HG03060 (cell line): ENCODE measurements around the gene OAS1.

Experiments
- ATAC-seq: cut with Tn5 transposase; IDR thresholded peaks from one replicate; pipeline ENCODE4 v1.9.1; 2021; ENCODE audit warnings: low read depth, moderate number of reproducible peaks; ENCODE audit not compliant: unreplicated experiment

OAS1 gene

DNA sequence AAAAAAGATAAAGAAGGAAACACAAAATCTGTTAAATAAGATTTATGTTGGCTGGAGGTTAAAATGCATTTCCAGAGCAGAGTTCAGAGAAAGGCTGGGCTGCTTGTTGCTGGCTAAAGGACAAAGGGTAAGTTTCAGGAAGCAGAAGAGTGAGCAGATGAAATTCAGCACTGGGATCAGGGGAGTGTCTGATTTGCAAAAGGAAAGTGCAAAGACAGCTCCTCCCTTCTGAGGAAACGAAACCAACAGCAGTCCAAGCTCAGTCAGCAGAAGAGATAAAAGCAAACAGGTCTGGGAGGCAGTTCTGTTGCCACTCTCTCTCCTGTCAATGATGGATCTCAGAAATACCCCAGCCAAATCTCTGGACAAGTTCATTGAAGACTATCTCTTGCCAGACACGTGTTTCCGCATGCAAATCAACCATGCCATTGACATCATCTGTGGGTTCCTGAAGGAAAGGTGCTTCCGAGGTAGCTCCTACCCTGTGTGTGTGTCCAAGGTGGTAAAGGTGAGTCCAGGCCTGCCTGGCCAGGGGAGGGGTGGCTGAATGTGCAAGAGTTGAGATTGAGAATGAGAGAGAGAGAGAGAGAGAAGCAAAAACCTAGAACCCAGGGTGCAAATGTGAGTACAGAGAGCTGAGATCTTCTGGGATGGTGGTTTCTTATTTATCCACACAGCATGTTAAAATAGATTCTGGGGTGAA lies at the start of gene OAS1:
TSS of gene OAS1 (plus strand) at position 251 of the 703 bp plus-strand sequence. CDS start at position 329, 78 bp downstream.
- ATAC-seq: peak; percentile 41

DNA sequence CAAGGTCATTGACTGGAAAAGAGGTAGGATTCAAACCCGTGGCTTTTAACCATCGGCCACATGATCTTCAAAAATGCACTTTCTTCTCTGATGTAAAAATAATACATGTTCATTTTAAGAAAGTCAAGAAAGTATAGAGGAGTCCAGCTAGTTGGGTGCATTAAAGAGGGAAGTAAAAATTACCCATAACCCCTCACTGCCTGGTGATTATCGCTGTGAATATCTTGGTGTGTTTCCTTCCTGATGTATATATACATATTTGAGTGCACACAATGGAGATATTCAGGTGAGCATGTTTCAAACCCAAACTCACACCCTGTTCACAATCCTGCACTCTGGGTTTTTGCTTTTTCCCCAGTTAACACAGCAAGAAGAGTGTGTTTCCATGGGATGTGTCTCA lies 47.5 kb upstream of the OAS1 start:
- ATAC-seq: no peak

DNA sequence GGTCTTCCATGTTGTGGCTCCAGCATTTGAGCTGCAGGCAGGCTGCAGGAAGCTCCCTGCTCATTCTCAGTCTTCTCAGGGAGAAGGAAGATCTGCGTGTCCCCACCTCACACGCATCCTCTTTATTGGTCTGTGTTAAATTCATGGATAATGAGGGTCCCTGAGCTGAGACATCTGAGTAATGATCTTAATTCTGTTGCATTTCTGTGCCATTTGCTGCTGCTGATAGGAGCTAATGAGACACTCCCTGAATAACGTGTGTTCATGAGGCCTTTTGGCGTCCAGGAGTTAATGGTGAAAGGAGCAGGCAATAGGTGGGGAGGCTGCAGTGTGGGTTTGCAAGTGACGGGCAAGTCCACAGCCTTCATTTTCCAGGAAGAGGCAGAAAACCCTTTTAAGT lies 46.6 kb upstream of the OAS1 start:
- ATAC-seq: no peak

DNA sequence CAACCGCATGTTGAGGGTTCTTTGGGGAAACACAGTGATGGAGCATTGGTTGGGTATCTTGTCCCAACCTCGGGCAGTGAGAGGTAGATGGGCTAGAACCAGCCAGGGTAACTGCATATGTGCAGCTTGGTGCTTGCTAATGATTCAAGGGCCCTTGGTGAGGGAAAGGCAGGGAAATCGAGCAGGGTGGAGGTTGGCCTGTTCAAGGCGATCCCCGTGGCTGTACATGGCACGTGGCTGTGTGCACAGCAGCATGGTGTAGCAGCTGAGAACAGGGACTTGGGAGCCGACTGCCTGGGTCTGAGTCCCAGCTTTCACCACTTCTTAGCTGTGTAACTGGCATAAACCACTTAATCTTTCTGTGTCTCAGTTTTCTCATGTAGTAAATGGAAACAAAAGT lies 45.5 kb upstream of the OAS1 start:
- ATAC-seq: no peak

DNA sequence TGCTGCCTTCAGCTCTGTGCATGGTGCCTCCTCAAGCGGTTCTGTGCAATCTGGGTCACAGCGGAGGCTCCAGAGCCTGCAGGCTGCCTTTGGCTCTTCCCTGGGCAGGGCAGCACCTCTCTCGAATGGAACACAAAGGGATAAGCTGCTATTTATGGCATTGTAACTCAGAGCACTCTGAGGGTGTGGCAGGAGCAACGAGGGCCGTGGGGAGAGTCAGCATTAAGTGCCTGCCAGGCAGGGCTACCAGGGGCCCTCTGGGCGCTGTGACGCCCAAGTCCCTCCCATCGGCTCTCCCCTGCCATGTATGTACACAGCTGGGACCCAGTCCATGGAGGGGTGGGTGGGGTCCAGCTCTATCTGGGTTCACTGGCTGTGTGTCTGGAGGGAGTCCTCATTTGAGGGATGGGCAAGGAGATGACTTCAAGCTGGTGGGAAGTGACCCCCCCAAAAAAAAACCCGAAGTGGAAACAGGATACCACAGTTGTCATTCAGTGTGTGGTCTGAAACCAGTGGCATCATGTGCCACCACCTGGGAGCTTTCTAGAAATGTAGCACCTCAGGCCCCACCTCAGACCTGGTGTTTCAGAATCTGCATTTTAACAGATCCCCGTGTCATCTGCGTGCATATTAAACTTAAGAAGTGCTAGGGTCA lies 44.0 kb upstream of the OAS1 start:
- no peak for ATAC-seq

DNA sequence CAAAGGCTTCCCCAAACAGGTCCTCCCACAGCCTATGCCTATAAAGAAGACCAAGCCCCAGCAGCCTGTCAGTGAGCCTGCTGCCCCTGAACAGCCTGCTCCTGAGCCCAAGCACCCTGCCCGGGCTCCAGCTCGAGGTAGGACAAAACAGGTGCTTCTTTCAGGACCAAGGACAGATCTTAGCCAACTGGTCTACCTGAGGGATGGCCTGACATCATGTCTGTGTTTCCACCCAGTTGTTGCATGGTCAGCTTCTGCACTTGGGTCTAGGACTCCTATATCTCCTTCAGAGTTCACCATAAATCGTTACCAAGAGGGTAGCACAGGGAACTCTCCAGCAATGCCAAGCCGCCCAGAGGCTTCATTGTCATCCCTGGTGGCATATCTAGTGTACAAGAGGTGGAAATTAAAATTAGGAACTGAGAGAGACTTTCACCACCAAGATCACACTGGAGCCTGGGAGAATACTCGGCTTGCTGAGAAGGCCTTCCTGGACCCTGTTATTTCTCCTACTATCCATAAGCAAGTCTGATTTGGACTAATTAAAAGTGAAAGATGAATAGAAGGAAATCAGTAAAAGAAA lies 38.2 kb upstream of the OAS1 start:
- no peak for ATAC-seq

DNA sequence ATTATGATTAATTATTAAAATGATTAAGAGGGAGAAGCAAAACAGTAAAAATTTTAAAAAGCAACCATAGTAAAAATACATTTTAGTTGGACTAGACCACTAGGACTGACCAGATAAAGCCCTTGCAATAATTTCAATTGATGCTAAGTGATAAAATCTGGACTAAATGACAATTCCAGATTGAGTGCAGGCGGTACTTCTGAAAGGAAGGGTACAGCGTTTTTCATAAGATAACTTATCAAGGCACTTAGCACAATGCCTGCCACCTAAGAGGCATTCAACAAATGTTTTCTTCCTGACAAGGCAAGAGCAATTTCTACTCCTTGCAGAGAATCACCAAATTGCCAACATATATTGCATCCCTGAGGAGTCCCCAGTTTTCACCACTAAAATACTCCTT lies 37.7 kb upstream of the OAS1 start:
- no peak for ATAC-seq

DNA sequence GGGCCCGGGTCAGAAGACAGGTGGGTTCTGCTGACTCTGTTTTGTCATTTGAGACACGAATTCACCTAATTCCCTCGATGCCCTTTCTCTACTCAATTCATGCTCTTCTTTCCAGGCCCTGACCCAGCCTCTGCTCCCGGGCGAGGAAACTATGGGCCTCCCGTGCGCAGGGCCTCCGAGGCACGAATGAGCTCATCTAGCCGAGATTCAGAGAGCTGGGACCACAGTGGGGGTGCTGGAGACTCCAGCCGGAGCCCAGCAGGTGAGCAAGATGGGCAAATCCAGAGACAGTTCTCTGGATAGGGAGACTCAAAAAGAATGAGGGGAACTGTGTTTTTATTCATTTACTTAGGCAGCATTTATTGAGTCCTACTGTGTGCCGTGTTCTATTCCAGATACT lies 37.0 kb upstream of the OAS1 start:
- ATAC-seq: no peak

DNA sequence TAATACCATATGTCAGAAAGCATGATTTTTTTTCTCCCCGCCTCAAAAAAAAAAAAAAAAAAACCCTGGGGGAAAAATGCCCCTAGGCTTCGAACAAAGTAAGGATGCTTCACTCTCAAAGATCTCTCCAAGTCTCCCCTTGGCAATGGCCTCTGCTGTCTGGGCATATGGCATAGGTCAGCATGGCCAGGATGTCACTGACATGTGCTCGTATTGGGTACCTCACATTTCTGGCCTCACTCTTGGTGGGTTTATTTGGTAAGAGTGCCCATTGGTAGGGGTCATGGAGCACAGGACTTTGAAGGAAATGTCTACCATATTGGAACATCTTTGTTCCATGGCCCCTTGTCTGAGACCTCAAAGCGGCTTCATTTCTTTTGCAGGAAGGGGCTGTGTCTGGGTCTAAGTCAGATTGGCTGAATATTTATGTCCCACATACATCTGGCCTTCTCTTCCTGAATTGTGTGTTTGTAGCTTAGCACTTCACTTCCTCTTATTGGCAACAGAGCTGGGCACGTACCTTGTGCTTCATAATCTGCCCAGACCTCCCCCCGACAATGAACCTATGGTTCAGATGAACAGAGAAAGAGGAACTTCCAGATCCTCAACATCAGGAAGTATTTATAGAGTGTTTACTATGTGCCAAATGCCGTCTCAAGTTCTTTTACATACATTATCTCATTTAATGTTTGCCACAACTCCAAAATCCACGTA lies 36.3 kb upstream of the OAS1 start:
- ATAC-seq: no peak

DNA sequence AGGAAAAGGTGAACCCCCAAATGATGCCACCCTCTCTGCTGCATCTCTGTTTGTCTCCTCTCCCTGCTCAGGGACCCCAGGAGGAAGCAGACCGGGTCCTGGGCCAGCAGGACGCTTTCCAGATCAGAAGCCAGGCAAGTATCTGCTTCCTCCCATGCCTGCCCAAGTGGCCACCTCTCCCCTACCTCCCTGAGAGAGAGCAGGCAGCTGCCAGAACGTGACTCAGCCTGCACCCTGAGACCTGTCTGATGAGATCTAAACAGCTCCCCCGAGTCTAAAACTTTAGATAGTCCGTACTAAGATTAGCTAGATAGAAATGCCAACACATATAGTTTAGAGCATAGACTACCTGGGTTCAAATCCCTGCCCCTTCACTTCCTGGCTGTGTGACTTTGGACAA lies 31.2 kb upstream of the OAS1 start:
- ATAC-seq: no peak

DNA sequence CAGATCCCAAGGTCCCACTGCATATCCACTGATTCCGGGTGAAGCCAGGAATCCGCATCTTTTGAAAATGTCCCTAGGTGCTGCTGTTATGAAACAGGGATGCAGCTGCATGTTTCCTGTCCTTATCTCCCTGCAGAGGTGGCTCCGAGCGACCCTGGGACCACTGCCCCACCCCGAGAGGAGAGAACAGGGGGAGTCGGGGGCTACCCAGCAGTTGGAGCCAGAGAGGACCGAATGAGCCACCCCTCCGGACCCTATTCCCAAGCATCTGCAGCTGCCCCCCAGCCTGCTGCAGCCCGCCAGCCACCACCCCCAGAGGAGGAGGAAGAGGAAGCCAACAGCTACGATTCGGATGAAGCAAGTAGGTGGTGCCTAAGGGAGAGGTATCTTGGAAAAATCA lies 30.3 kb upstream of the OAS1 start:
- no peak for ATAC-seq

DNA sequence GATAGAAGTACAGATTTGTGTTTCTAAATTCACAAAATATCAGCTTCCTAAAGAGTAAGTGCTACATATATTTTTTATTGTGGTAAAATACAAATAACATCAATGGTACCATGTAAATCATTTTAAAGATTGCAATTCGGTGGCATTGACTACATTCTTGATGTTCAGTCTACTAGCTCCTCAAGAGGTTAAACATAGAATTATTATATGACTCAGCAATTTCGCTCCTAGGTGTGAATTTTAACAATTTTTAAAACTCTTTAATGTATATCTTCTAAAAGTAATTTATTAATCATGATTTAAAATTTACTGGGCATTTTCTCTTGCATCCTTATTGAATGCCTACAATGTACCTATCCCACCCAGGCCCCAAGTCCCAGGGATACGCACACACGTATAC lies 29.8 kb upstream of the OAS1 start:
- ATAC-seq: no peak

DNA sequence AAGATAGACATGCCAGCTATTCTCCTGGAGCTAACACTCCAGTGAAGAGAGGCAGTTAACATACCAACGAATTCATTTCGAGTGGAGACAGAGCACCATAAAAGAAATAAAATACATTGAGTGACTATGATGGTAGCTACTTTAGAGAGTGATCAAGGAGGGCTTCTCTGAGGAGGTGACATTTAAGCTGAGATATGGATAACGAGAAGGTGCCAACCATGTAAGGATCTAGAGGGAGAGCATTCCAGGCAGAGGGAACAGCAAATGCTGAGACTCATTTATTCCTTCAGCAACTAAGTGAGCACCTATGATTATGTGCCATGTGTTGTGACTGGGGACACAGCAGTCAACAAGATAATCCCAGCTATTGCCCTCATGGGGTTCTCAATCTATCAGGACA lies 28.3 kb upstream of the OAS1 start:
- no peak for ATAC-seq

DNA sequence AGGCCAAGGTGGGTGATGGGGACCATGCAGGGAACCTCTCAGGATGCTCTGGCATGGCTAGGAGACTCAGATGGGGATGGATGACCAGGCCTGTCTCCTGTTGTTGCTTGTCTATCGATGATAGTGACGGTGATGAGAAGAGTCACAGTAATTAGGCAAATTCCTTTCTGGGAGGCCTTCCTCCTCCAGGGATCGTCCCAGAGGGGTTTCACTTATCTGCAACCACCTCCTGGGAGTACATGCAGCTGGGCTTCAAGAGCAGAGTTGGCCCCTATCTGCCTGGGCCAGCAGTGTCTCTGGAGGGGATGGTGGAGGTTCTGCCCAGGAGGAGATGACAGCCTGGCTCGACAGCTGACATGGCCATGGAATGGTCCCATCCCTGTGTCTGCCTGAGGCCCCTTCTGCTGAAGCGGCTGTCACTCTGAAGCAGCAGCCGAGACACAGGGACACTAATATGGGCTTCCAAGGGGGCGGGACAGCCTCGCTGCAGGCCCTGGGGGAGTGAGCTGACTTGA lies 27.5 kb upstream of the OAS1 start:
- ATAC-seq: no peak

DNA sequence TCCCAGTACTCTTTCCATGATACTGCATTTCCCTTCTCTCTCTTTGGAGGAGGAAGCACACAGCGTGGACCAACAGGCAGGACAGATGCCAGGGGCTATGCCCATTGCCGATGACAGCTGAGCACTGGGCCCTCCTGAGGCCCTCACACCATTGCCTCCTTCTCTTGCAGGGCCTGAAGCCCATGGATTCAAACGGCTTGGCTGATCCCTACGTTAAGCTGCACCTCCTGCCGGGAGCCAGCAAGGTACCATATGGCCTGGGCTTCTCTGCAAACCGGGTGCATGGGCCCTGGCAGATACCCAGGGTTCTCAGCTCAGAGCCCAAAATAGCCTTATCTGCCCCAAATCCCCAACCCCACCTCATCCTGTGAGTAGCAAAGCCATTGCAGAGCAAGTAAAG lies 25.2 kb upstream of the OAS1 start:
- no peak for ATAC-seq

DNA sequence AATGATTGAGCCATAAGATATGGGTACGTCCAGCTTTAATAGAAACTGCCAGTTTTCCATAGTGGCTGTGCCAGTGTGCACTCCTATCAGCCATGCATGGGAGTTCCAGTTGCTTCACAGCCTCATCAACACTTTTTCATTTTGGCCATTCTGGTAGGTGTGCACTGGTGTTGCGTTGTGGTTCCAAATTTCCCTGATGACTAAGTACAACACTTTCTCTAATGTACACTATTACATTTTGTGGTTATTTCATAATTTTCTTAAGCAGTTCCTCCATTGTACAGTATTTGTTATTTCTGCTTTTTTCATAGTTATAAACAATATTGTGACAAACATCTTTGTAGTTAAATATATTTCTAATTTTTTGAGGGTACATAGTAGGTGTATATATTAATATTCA lies 21.5 kb upstream of the OAS1 start:
- ATAC-seq: no peak

DNA sequence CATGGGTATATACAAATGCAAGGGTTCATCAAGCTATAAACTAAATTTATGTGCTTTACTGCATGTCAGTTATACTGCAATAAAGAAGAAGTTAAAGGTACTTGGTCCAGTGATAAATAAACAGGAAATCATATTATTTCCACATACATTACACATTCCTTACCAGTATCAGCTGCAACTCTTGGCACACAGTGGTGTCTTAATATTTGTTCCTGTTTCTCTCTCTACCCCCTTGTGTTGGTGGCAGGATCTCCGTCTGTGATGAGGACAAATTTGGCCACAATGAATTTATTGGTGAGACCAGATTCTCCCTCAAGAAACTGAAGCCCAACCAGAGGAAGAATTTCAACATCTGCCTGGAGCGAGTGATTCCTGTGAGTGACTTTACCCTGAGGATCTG lies 19.2 kb upstream of the OAS1 start:
- ATAC-seq: no peak

DNA sequence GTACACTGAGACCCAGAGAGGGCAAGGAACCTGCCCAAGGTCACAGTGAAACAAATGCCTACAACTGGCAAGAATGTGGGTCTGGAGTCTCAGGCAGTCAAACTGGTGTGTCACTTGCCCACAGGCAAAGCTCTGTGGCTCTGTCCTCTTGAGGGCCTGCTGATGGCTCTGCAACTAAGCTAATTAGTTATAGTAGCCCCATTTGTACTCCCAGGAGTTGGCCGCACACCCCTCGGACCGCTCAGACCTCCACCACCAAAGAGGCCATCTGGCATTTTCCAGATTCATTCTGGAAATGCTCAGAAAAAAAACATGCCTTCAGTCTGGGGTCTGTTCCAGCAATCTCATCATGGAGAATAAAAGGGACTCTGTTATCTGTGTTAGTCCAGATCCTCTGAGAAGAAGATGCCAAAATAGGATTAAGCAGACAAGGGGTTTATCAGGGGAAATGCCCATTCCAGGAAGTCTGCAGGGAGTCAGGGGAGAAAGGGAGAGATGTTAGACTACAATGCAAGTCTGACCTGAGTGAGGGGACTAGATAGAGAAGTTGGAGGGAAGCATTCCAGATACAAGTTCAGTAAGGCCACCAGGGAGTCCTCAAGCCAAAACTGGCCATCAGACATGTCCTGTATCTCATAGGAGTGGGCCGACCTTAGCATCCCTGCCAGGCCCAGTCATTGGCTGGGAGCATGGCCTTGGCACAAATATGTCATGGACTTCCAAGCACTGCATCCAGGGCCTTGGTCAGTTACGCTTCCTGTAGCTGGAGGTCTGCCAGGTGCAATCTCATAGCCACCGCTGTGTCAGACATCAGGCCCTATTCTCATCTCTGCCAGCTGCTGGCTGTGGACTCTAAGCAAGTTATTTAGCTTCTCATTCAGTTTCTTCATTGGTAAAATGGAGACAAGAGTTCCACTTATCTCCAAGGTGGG lies 15.4 kb upstream of the OAS1 start:
- no peak for ATAC-seq

DNA sequence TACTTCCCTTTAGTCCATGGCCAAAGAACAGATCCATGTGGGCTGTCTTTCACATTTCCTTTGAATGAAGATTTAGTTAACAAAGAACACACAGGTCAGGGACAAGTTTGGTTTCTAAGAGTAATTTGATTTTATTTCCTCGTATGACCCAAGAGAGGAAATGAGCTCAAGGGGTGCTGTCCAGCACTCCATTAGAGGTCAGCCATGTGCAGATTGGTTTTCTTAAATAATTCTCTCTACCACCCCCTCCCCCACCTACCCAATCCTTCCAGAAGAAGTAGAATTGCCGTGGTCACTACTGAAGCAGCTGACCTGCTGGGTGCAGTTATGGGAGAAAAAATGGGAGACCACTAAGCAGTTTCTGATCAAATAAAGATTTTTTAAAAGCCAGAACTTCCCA lies 13.9 kb upstream of the OAS1 start:
- ATAC-seq: no peak

DNA sequence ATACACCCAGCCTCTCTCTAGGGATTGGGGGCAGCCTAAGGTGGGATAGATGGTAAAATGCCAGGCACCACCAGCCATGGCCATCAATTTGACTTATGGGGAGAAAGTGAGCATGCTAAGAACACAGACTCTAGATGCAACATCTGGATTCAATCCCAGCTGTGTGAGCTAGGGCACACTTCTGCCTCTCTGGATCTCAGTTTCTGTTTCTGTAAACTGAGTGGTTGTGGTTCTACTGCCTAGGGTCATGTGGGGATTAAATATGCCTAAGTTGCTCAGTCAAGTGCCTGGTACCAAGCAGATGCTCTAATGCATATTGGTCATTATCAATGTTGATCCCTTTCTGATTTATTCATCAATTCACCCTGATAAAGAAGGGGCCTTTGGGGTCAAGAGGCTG lies 12.6 kb upstream of the OAS1 start:
- no peak for ATAC-seq
